ENCODE measurements around the gene LOXHD1.

Gene LOXHD1

DNA sequence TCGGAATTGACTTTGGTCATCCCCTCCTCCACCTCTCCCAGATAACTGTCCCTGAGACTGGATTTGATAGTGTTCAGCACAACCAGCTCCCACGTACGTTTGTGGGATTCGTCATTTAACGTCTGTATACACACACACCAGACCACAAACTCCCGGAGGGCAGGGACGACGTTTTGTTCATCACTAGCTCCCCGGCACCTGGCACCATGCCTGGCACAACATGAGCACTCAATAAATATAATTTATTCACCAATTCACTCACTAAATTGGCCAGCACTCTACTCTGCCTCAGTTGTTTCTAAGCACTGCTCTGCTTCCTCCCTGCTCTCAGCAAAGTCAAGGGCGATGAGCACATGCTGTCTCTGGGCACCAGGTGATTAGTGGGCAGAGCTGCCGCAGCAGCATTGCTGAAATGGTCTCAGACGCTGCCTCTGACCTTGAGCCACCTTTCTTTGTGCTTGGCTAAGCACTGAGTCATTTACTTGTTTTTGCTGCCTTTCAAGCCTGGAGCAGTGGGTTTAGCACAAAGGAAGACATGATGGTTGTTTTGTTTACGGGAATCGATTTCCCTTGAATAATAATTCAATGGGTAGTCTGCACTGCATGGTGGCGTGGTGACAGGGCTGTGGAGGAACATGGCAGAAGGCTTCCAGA, 19.3 kb upstream of the LOXHD1 start:
- DNase-seq (ENCODE audit: low read depth): no peak

DNA sequence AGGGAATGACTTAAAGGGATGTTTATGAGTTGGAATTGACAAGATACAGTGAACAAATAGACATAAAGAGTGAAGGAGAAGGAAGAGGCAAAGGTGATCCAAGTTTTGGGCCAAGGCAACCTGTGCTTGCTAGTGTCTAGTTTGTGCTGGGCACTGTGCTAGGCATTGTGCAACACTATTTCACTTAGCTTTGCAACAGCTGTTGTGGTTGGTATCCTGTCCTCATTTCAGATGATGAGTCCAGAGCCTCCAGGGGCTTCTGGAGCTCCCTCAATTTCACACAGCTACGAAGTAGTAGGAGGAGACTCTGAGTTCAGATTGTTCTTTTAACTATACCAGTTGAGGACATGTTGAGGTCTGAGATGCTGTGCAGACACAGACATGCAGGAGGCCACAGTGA, 18.1 kb upstream of the LOXHD1 start:
- no peak for DNase-seq (ENCODE audit: low read depth)

DNA sequence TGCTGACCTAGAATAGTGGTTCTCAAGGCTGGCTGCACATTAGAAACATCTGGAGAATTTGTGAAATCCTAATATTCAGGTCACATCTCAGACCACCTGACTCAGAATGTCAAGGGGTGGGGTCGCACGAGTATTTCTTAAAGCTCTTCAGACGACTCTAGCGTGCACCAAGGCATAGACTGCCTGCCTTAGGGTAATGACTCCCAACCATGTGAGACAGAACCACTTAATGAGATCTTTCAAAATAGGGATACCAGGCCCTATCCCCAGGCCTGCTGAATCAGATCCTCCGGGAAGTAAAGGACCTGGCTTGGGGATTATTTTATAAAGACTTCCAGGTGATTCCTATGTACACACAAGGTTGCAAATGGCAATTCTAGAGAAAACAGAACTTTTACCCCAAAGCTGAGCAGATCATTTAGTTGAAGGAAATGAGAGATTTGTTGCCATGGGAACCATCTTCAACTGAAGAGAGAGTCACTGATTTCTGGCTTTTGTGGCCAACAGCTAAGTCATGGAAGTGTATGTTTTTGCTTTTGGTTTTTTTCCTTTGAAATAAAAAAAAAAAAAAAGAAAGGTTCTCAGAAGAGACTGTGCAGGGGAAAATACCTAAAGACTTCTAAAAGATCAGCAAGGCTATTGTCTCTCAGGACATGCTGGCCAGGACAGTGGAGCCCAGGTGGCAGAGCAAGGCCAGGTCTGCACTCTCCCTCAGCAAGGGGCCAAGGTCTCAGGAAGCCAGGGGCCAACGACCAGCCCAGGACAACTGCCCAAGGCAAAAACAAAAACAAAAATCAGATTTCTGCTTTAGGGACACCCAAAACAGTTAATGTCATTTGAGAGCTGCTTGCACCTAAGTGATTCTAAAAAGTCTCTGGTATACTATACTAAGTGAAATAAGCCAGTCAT, 15.3 kb upstream of the LOXHD1 start:
- no peak for DNase-seq (ENCODE audit: low read depth)

GRCh38 chr18:46668694-46669093, 11.7 kb upstream of the LOXHD1 start:
- no peak for DNase-seq (ENCODE audit: low read depth)

DNA sequence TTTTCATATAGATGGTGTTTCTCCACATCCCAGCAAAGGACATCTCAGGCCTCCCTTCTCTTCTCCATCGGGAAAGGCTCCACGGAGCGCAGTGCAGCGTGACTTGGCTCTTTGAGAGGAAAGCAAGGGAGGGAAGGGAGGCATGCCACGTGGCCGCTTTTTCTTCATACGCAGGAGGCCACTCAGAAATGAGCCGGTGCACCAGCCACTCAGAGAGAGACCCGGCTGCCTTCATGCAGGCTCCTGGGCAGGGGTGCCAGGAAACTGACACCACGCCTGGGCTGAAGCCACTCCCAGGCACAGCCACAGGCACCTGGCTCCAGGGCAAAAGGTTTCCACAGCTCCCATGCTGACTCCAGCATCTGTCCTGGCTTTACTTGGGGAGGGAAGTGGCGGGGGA, 11.1 kb upstream of the LOXHD1 start:
- no peak for DNase-seq (ENCODE audit: low read depth)

- DNase-seq (ENCODE audit: low read depth): no peak
Observed at GRCh38 chr18:46663539-46663938, 6.5 kb upstream of the LOXHD1 start.

DNA sequence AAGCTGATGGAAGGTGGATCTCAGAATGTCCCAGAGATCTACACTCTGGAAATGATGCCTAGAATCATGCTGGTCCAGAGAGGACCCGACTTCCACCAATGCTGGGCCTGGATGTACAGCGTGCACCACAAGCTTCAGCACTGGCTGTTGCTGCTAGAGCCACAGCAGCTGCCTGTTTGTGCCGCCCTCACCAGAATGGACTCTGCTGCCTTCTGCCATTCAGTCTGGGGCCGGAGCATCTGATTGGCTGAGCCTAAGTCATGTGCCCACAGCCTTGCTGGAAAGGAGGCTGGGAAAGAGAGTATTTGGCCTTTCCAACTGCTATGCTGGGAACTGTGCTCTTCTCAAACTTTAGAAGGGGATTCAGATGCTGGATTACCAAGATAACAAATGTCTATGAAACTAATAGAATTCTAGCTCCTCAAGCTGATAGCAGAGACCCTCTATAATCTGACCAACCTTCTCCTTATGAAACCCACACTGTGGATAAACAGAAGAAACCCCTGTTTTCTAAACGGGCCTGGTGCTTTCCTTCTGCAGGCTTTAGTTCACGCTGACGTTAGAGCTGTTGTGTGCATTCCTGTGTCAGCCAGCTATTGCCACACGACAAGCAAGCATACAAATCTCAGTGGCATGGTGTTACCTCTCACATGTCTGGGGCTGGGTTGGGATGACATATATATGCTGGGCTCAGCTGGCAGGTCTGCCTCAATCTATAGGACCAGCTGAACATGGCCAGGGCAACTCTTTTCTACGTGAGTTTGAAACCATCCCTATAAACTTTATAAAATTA, 4.1 kb upstream of the LOXHD1 start:
- no peak for DNase-seq (ENCODE audit: low read depth)

GRCh38 chr18:46659484-46659883, 2.5 kb upstream of the LOXHD1 start:
- DNase-seq (ENCODE audit: low read depth): no peak

GRCh38 chr18:46656326-46657114, 500 bp downstream of the LOXHD1 start:
- no peak for DNase-seq (ENCODE audit: low read depth)

GRCh38 chr18:46652372-46652771, 4.6 kb downstream of the LOXHD1 start:
- DNase-seq (ENCODE audit: low read depth): no peak

- DNase-seq (ENCODE audit: low read depth): no peak
Observed at GRCh38 chr18:46650681-46651080, 6.3 kb downstream of the LOXHD1 start.

- no peak for DNase-seq (ENCODE audit: low read depth)
Observed at GRCh38 chr18:46649071-46649862, 7.8 kb downstream of the LOXHD1 start.

GRCh38 chr18:46646468-46646867, 10.6 kb downstream of the LOXHD1 start:
- DNase-seq (ENCODE audit: low read depth): no peak

GRCh38 chr18:46642561-46642960, 14.5 kb downstream of the LOXHD1 start:
- no peak for DNase-seq (ENCODE audit: low read depth)

DNA sequence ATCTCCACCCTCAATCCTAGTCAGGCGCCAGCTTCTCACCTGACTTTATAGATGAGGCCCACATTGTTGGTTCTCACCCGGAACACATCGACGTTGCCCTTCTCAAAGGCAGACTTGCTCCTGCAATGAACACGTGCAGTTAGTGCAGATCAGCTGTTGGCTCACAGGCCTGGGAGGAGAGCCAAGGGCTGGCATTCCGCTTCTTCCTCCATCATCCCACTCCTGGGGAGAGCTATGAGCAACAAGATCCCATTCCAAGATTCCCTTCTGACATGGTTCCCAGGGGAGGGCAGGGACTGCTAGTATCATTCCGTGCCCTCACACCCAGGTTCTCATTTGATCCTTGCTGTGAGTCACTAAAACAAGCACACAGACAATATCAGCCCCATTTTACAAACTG, 15.1 kb downstream of the LOXHD1 start:
- DNase-seq (ENCODE audit: low read depth): no peak

DNA sequence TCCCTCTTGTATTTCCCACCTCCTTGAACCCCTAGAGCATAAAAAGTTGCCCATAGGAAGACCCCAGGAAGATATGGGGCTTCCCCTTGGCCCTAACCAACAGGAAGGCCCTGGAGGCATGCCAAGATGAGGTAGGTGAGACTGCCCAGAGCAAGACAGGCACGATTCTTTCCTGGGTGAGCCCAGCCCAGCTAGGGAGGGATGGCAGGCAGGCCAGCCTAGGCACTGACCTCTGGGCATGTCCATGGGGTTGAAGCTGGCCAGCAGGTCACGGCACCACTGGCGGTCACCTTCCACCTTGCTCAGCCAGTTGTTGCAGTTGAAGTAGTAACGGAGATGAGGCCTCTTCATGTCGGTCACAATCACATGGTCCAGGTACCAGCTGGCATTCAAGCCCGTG, 17.6 kb downstream of the LOXHD1 start:
- no peak for DNase-seq (ENCODE audit: low read depth)

- DNase-seq (ENCODE audit: low read depth): no peak
Observed at GRCh38 chr18:46636040-46636630, 20.9 kb downstream of the LOXHD1 start.

DNA sequence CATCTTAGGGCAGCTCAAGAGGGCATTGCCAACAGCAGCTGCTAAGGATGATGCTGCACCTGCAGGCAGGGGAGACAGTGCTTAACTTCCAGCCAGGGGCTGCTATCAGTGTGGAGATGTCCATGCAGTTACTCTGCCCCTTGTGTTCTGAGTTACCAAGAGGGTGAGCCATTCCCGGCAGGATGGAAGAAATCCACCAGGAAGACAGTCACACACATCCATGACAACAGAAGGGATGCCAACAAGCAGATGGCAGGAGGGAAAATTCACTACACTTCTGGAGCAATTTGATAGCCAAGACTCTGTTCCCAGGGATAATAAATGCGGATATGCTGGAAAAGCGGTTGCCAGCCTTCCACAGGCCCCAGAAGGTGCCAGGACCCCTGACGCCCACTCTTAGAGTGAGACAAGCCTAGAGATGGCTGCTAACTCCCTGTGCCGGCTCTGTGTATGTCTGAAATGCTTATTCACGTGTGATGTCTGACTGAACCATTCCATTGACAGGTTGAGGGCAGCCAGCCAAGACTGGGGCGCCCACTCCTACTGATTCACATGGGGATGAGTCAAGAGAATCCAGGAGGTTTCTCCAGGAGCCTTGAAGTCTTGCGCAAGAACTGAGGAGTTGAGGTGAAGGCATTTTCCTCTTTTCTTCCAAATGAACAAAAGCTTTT, 24.5 kb downstream of the LOXHD1 start:
- DNase-seq (ENCODE audit: low read depth): no peak

GRCh38 chr18:46630991-46631390, 26.0 kb downstream of the LOXHD1 start:
- no peak for DNase-seq (ENCODE audit: low read depth)

DNA sequence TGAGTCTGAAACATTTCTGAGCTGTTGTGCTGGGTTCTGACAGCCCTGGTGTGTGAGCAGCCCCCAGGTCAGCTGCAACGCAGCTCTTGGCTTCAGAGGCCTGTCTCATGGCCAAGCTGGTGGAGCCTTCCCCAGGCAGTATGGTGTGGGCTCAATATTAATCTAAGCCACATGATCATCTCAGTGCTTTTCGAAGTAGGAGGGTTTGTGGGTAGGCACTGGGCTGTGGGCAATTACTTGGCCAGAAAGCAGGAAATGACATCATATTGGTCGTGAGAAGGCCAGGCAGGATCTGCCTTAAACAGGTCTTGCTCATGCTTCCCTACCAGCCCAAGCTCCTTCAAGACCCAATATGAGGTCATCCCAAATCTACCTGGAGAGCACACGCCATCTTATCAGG, 26.9 kb downstream of the LOXHD1 start:
- DNase-seq (ENCODE audit: low read depth): no peak
